CD14-positive monocyte (primary cell): ENCODE data around the gene FGF9. TPM values are rescaled to one million over a fixed set of nuclear protein-coding genes. Genes with fewer than 3 reads are reported as not detected.

Experiments used
- DNase-seq, 3 donors: peaks; one replicate each; pipeline ENCODE4 v3.0.0-alpha.2; 2011 to 2022
- H2AFZ ChIP-seq: 2 replicates; pipeline ENCODE4 v1.6.0; 2012; ENCODE audit warnings: mild to moderate bottlenecking, low read depth, low read length, inconsistent platforms; ENCODE audit not compliant: insufficient read depth, poor library complexity, severe bottlenecking
- H3K27ac ChIP-seq, 2 donors: 1 replicate in 1 of 2; 2 replicates in 1 of 2; pipeline ENCODE4 v1.5.1; 2012 to 2013; ENCODE audit warnings: low read length in 2 of 2, control low read depth in 1 of 2, inconsistent platforms in 1 of 2, low read depth in 1 of 2, mild to moderate bottlenecking in 1 of 2
- H3K27me3 ChIP-seq, 2 donors: one replicate each; pipeline versions ENCODE4 v1.6.0 to v1.6.1; 2011 to 2013; ENCODE audit warnings: low read length in 2 of 2; ENCODE audit not compliant: control insufficient read depth in 2 of 2, insufficient read depth in 2 of 2
- H3K36me3 ChIP-seq, 2 donors: replicated peaks in 1 of 2; 1 replicate in 1 of 2; 2 replicates in 1 of 2; pipeline versions ENCODE4 v1.5.1 to v1.6.1; 2012 to 2013; ENCODE audit warnings: low read length in 2 of 2, control low read depth in 1 of 2, inconsistent platforms in 1 of 2, mild to moderate bottlenecking in 1 of 2; ENCODE audit not compliant: insufficient read depth in 2 of 2, control insufficient read depth in 1 of 2
- H3K4me1 ChIP-seq, 2 donors: 1 replicate in 1 of 2; 2 replicates in 1 of 2; pipeline versions ENCODE4 v1.5.1 to v1.6.1; 2012 to 2013; ENCODE audit warnings: low read length in 2 of 2, control low read depth in 1 of 2, inconsistent platforms in 1 of 2, mild to moderate bottlenecking in 1 of 2, moderate library complexity in 1 of 2; ENCODE audit not compliant: insufficient read depth in 2 of 2, control insufficient read depth in 1 of 2
- H3K4me2 ChIP-seq: replicated peaks from 2 replicates; pipeline ENCODE3; 2012; ENCODE audit warnings: low read length, moderate library complexity, mild to moderate bottlenecking; ENCODE audit not compliant: poor library complexity, severe bottlenecking; ENCODE audit errors: extremely low read depth
- H3K4me3 ChIP-seq, 3 experiments: fragments of 200-600 bp in 1 of 3; sonication (generic) in 1 of 3; replicated peaks in 1 of 3; 1 replicate in 2 of 3; 2 replicates in 1 of 3; pipeline ENCODE4 v1.5.1; 2011 to 2013; ENCODE audit warnings: low read length in 3 of 3, mild to moderate bottlenecking in 3 of 3, control low read depth in 2 of 3, low read depth in 2 of 3, inconsistent platforms in 1 of 3, moderate library complexity in 1 of 3
- H3K79me2 ChIP-seq: 2 replicates; pipeline ENCODE4 v1.6.0; 2012; ENCODE audit warnings: mild to moderate bottlenecking, control low read depth, inconsistent platforms, low read length, moderate library complexity; ENCODE audit not compliant: insufficient read depth
- H3K9ac ChIP-seq: 2 replicates; pipeline ENCODE4 v1.6.0; 2017; ENCODE audit warnings: low read length, mild to moderate bottlenecking; ENCODE audit not compliant: insufficient read depth, poor library complexity, severe bottlenecking
- H3K9me3 ChIP-seq, 2 donors: replicated peaks in 1 of 2; 1 replicate in 1 of 2; 2 replicates in 1 of 2; pipeline versions ENCODE4 v1.5.1 to v1.6.1; 2012 to 2013; ENCODE audit warnings: low read length in 2 of 2, control low read depth in 1 of 2; ENCODE audit not compliant: control insufficient read depth in 1 of 2, insufficient read depth in 1 of 2
- H4K20me1 ChIP-seq: 2 replicates; pipeline ENCODE4 v1.6.0; 2012; ENCODE audit warnings: mild to moderate bottlenecking, low read length, control low read depth, moderate library complexity; ENCODE audit not compliant: insufficient read depth
- H3K27ac Mint-ChIP-seq, 7 donors: one replicate each; pipeline ENCODE4 v1.8.0; 2020; ENCODE audit warnings: mild to moderate bottlenecking in 7 of 7, mixed read lengths in 7 of 7, moderate library complexity in 6 of 7, inconsistent platforms in 2 of 7
- H3K27me3 Mint-ChIP-seq, 3 donors: one replicate each; pipeline ENCODE4 v1.8.0; 2021 to 2022; ENCODE audit warnings: low read depth in 3 of 3, mild to moderate bottlenecking in 3 of 3, mixed read lengths in 3 of 3, moderate library complexity in 3 of 3, inconsistent platforms in 1 of 3
- H3K36me3 Mint-ChIP-seq, 2 donors: one replicate each; pipeline ENCODE4 v1.8.0; 2020; ENCODE audit warnings: mixed read lengths in 2 of 2, inconsistent platforms in 1 of 2, mild to moderate bottlenecking in 1 of 2
- H3K4me1 Mint-ChIP-seq: one replicate; pipeline ENCODE4 v1.8.0; 2020; ENCODE audit warnings: mild to moderate bottlenecking, mixed read lengths
- H3K4me3 Mint-ChIP-seq, 2 donors: one replicate each; pipeline ENCODE4 v1.8.0; 2020; ENCODE audit warnings: mild to moderate bottlenecking in 2 of 2, mixed read lengths in 2 of 2, moderate library complexity in 1 of 2
- H3K9me3 Mint-ChIP-seq, 7 donors: one replicate each; pipeline ENCODE4 v1.8.0; 2020 to 2022; ENCODE audit warnings: mixed read lengths in 7 of 7, mild to moderate bottlenecking in 6 of 7, moderate library complexity in 6 of 7, inconsistent platforms in 2 of 7
- CTCF ChIP-seq: fragments of 200-600 bp; IDR thresholded peaks from one replicate; pipeline ENCODE4 v1.8.0; 2022; ENCODE audit warnings: antibody characterized with exemption, mild to moderate bottlenecking
- WGBS: methylation state at CpG from one replicate; pipeline ENCODE4 v1.1.5; 2013; ENCODE audit warnings: missing lambda C conversion rate; ENCODE audit not compliant: insufficient coverage; 5-methylcytosine and 5-hydroxymethylcytosine counted together
- intact Hi-C, 2 donors: fragments of 100-400 bp; cut with micrococcal nuclease; formaldehyde crosslinking; loops; one replicate each; pipeline versions ENCODE4 v1.15.0 to v1.15.1; 2023
- polyA plus RNA-seq, 3 donors: library from polyadenylated mRNA; depleted of rRNA in 1 of 3; unstranded in 2 of 3; stranded (reverse) in 1 of 3; fragments of 300-500 nt in 2 of 3; fragments of >200 nt in 1 of 3; fragmentation: Illumina TruSeq in 2 of 3; gene quantifications; 1 replicate in 2 of 3; 2 replicates in 1 of 3; pipeline ENCODE4 v1.2.3, GENCODE V29; 2012 to 2021

FGF9 gene
- polyA plus RNA-seq, 3 donors: 0.03 to 0.16 TPM; not detected in 1

- H3K27me3 Mint-ChIP-seq: peaks cover 0 to 6% (median 2%) of the 10 kb centered on the region in 3 donors
- no peak for DNase-seq
- WGBS: 100% methylated on average over 1 of the region's 3 CpGs
- TF ChIP-seq CTCF: no peak
- H3K9me3 Mint-ChIP-seq: peaks cover 0 to 15% (median 7%) of the 10 kb centered on the region in 7 donors
- no peak overlapping the region for H2AFZ ChIP-seq
- H3K4me2 ChIP-seq: no peak overlapping the region
- no peaks in the 10 kb centered on the region for H3K36me3 Mint-ChIP-seq
- H3K4me3 Mint-ChIP-seq: no peak overlapping the region
- no peak overlapping the region for H3K9ac ChIP-seq
- H3K27me3 ChIP-seq: no peaks in the 10 kb centered on the region
- H3K27ac ChIP-seq: no peak overlapping the region
- no peaks in the 10 kb centered on the region for H3K79me2 ChIP-seq
- no peaks in the 10 kb centered on the region for H3K4me1 ChIP-seq
- no peak overlapping the region for H3K27ac Mint-ChIP-seq
- H3K4me3 ChIP-seq: no peak overlapping the region
- H3K9me3 ChIP-seq: peaks cover 0 to 6% of the 10 kb centered on the region in 2 donors
- H4K20me1 ChIP-seq: no peaks in the 10 kb centered on the region
- no peaks in the 10 kb centered on the region for H3K4me1 Mint-ChIP-seq
- H3K36me3 ChIP-seq: no peaks in the 10 kb centered on the region
- intact Hi-C loops: no loop called here
Measured at GRCh38 chr13:21707586-21707985, 36.7 kb downstream of the FGF9 start.

GRCh38 chr13:21709697-21710096, 38.8 kb downstream of the FGF9 start:
- intact Hi-C loops: no loop called here
- H3K4me1 ChIP-seq: no peaks in the 10 kb centered on the region
- H3K36me3 Mint-ChIP-seq: no peaks in the 10 kb centered on the region
- DNase-seq: no peak
- no peak overlapping the region for H3K4me2 ChIP-seq
- no peak overlapping the region for H3K9ac ChIP-seq
- H3K4me3 Mint-ChIP-seq: no peak overlapping the region
- peaks cover 2 to 13% (median 7%) of the 10 kb centered on the region in 7 donors for H3K9me3 Mint-ChIP-seq
- no peak overlapping the region for H2AFZ ChIP-seq
- H3K9me3 ChIP-seq: peaks cover 0 to 6% of the 10 kb centered on the region in 2 donors
- H3K27ac ChIP-seq: no peak overlapping the region
- TF ChIP-seq CTCF: no peak
- H3K4me1 Mint-ChIP-seq: no peaks in the 10 kb centered on the region
- H3K27me3 Mint-ChIP-seq: peaks cover 2 to 8% (median 3%) of the 10 kb centered on the region in 3 donors
- peak overlapping the region in 1 of 7 donors; percentile 63 for H3K27ac Mint-ChIP-seq
- no CpG with 5 or more reads among the region's 1 CpG for WGBS
- no peaks in the 10 kb centered on the region for H3K36me3 ChIP-seq
- H3K4me3 ChIP-seq: no peak overlapping the region
- H4K20me1 ChIP-seq: no peaks in the 10 kb centered on the region
- H3K79me2 ChIP-seq: no peaks in the 10 kb centered on the region
- no peaks in the 10 kb centered on the region for H3K27me3 ChIP-seq
